WTC11 (cell line): ENCODE data around the gene PKHD1. TPM values are rescaled to one million over a fixed set of nuclear protein-coding genes. Genes with fewer than 3 reads are reported as not detected.

Experiments used
- ATAC-seq: fragments of 200-7000 bp; cut with Tn5 transposase; 2 replicates; pipeline ENCODE4 v1.10.0; 2021; ENCODE audit warnings: mild to moderate bottlenecking, moderate library complexity
- CTCF ChIA-PET: fragments of 300-600 bp; sonication (Branson Sonifier 250); formaldehyde crosslinking; loops from one replicate; lab custom pipeline; 2021; ENCODE audit warnings: antibody characterized with exemption; lab: Charles Lee
- POLR2A ChIA-PET: fragments of 350-600 bp; sonication (Branson Sonifier 250); formaldehyde crosslinking; loops from one replicate; lab custom pipeline; 2021; ENCODE audit warnings: antibody characterized with exemption; lab: Charles Lee
- DNase-seq: peaks from one replicate; pipeline ENCODE4 v3.0.0; 2021; ENCODE audit warnings: low spot score
- H3K27ac Mint-ChIP-seq: 2 replicates; pipeline ENCODE4 v1.8.0; 2021; ENCODE audit warnings: mixed read lengths
- H3K27me3 Mint-ChIP-seq: 2 replicates; pipeline ENCODE4 v1.8.0; 2021; ENCODE audit warnings: low read depth, mild to moderate bottlenecking, moderate library complexity, mixed read lengths
- H3K36me3 Mint-ChIP-seq: 2 replicates; pipeline ENCODE4 v1.8.0; 2021; ENCODE audit warnings: mixed read lengths
- H3K4me1 Mint-ChIP-seq: 2 replicates; pipeline ENCODE4 v1.8.0; 2022; ENCODE audit warnings: mixed read lengths
- H3K4me3 Mint-ChIP-seq: 2 replicates; pipeline ENCODE4 v1.8.0; 2021; ENCODE audit warnings: mild to moderate bottlenecking, moderate library complexity, mixed read lengths
- H3K9me3 Mint-ChIP-seq: 2 replicates; pipeline ENCODE4 v1.8.0; 2021; ENCODE audit warnings: mixed read lengths
- FOXK1 ChIP-seq: sonication (generic); formaldehyde crosslinking; IDR thresholded peaks from 2 replicates; pipeline ENCODE4 v1.8.0; 2022; ENCODE audit warnings: mild to moderate bottlenecking, moderate library complexity, missing genetic modification reagents
- HMGA2 ChIP-seq: fragments of 250-450 bp; sonication (Bioruptor Pico); IDR thresholded peaks from 2 replicates; pipeline ENCODE4 v1.4.0; 2021; ENCODE audit warnings: mild to moderate bottlenecking, moderate library complexity
- NFE2L1 ChIP-seq: sonication (generic); formaldehyde crosslinking; IDR thresholded peaks from 2 replicates; pipeline ENCODE4 v1.8.1; 2023; ENCODE audit warnings: missing genetic modification reagents
- NR2C2 ChIP-seq: sonication (generic); formaldehyde crosslinking; IDR thresholded peaks from 2 replicates; pipeline ENCODE4 v1.8.0; 2022; ENCODE audit warnings: mild to moderate bottlenecking, missing genetic modification reagents
- SP1 ChIP-seq: sonication (generic); formaldehyde crosslinking; conservative IDR thresholded peaks from 2 replicates; pipeline ENCODE4 v1.8.1; 2022; ENCODE audit warnings: missing genetic modification reagents
- ZBTB21 ChIP-seq: sonication (generic); formaldehyde crosslinking; IDR thresholded peaks from 2 replicates; pipeline ENCODE4 v1.8.1; 2023; ENCODE audit warnings: mild to moderate bottlenecking, missing genetic modification reagents, borderline replicate concordance
- ZNF219 ChIP-seq: sonication (generic); formaldehyde crosslinking; IDR thresholded peaks from 2 replicates; pipeline ENCODE4 v1.8.0; 2023; ENCODE audit warnings: missing genetic modification reagents, mild to moderate bottlenecking, borderline replicate concordance
- ZNF423 ChIP-seq: fragments of 250-450 bp; sonication (Bioruptor Pico); IDR thresholded peaks from 2 replicates; pipeline ENCODE4 v2.1.2; 2022; ENCODE audit warnings: mild to moderate bottlenecking, moderate library complexity
- ZNF671 ChIP-seq: fragments of 250-450 bp; sonication (Bioruptor Pico); IDR thresholded peaks from 2 replicates; pipeline ENCODE4 v1.8.0; 2021; ENCODE audit warnings: mild to moderate bottlenecking
- total RNA-seq: library from RNA; stranded (reverse); gene quantifications from 3 replicates; pipeline ENCODE4 v1.2.3, GENCODE V29; 2021
- TF ChIP-seq, protein P1 (sequence below): sonication (generic); formaldehyde crosslinking; IDR thresholded peaks from 2 replicates; pipeline ENCODE4 v1.8.1; 2022; ENCODE audit warnings: mild to moderate bottlenecking, missing genetic modification reagents, moderate library complexity, borderline replicate concordance
- TF ChIP-seq, protein P2 (sequence below): sonication (generic); formaldehyde crosslinking; IDR thresholded peaks from 2 replicates; pipeline ENCODE4 v1.8.1; 2023; ENCODE audit warnings: mild to moderate bottlenecking, missing genetic modification reagents
- TF ChIP-seq, protein P3 (sequence below): sonication (generic); formaldehyde crosslinking; IDR thresholded peaks from 2 replicates; pipeline ENCODE4 v1.8.1; 2022; ENCODE audit warnings: low read depth, mild to moderate bottlenecking, moderate library complexity, missing genetic modification reagents, borderline replicate concordance
- TF ChIP-seq, protein P4 (sequence below): sonication (generic); formaldehyde crosslinking; IDR thresholded peaks from 2 replicates; pipeline ENCODE4 v1.8.1; 2023; ENCODE audit warnings: mild to moderate bottlenecking, missing genetic modification reagents
- TF ChIP-seq, protein P5 (sequence below): sonication (generic); formaldehyde crosslinking; IDR thresholded peaks from 2 replicates; pipeline ENCODE4 v1.8.0; 2023; ENCODE audit warnings: mild to moderate bottlenecking, missing genetic modification reagents

The PKHD1 gene
- total RNA-seq, 1 experiment from 2014 or later = 0.15 TPM

DNA sequence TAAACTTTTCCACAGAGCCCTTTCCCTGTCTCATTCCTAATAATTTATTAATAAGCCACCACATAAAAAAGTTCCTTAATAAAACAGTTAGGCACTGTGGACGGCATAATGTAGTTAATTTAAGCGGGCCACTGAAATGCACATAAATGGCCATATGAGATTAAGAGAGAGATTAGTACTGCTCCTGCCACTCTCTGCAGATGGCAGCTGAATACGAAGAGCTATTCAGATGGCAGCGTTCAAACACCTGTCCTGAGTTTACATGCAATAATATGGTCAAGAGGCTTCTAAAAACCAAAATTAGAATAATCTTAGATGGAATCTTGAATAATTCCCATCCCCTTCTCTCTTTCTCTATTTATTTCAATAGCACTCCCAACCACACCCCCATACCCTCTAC, 461.8 kb downstream of the PKHD1 start (continued):
- TF ChIP-seq, protein P1, sequence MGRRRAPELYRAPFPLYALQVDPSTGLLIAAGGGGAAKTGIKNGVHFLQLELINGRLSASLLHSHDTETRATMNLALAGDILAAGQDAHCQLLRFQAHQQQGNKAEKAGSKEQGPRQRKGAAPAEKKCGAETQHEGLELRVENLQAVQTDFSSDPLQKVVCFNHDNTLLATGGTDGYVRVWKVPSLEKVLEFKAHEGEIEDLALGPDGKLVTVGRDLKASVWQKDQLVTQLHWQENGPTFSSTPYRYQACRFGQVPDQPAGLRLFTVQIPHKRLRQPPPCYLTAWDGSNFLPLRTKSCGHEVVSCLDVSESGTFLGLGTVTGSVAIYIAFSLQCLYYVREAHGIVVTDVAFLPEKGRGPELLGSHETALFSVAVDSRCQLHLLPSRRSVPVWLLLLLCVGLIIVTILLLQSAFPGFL (CRISPR knock-in tag) = no peak
- TF ChIP-seq, protein P2, sequence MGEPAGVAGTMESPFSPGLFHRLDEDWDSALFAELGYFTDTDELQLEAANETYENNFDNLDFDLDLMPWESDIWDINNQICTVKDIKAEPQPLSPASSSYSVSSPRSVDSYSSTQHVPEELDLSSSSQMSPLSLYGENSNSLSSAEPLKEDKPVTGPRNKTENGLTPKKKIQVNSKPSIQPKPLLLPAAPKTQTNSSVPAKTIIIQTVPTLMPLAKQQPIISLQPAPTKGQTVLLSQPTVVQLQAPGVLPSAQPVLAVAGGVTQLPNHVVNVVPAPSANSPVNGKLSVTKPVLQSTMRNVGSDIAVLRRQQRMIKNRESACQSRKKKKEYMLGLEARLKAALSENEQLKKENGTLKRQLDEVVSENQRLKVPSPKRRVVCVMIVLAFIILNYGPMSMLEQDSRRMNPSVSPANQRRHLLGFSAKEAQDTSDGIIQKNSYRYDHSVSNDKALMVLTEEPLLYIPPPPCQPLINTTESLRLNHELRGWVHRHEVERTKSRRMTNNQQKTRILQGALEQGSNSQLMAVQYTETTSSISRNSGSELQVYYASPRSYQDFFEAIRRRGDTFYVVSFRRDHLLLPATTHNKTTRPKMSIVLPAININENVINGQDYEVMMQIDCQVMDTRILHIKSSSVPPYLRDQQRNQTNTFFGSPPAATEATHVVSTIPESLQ (CRISPR knock-in tag) = no peak
- TF ChIP-seq, protein P3, sequence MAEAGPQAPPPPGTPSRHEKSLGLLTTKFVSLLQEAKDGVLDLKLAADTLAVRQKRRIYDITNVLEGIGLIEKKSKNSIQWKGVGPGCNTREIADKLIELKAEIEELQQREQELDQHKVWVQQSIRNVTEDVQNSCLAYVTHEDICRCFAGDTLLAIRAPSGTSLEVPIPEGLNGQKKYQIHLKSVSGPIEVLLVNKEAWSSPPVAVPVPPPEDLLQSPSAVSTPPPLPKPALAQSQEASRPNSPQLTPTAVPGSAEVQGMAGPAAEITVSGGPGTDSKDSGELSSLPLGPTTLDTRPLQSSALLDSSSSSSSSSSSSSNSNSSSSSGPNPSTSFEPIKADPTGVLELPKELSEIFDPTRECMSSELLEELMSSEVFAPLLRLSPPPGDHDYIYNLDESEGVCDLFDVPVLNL (CRISPR knock-in tag) = no peak
- TF ChIP-seq ZNF671 (no peak), NR2C2 (CRISPR knock-in tag) (no peak)

DNA sequence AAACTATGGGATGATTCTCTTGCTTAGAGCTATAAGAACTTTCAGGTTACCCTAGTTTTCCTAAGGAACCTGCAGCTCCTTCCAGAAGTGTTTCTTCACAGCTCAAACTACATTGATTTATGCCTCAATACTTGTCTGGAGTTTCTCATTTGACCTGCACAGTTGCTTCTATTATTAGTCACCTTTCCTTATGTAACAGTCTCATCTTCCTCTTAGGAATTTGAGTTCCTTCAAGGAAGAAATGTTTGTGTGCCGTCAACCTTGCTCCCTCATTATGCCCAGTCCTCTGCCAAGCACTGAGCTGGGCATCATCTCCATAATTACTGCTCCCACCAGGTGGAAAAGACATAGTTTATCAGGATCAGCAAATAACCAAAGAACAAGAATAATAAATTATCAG, 466.4 kb downstream of the PKHD1 start:
- H3K4me3 Mint-ChIP-seq = no peak overlapping the region
- CTCF ChIA-PET = no interaction called here
- no peaks in the 10 kb centered on the region for H3K36me3 Mint-ChIP-seq

More for the DNA sequence above, 466.4 kb downstream of the PKHD1 start:
- no peaks in the 10 kb centered on the region for H3K27me3 Mint-ChIP-seq
- DNase-seq = no peak
- no peaks in the 10 kb centered on the region for H3K9me3 Mint-ChIP-seq
- POLR2A ChIA-PET = no interaction called here
- no peak overlapping the region for H3K27ac Mint-ChIP-seq
- H3K4me1 Mint-ChIP-seq = no peaks in the 10 kb centered on the region
- no peak for TF ChIP-seq NFE2L1 (CRISPR knock-in tag)
- TF ChIP-seq, protein P2 (CRISPR knock-in tag) = no peak
- no peak for TF ChIP-seq ZBTB21 (CRISPR knock-in tag)
- TF ChIP-seq, protein P1 (CRISPR knock-in tag) = no peak
- TF ChIP-seq ZNF219 = no peak
- TF ChIP-seq, protein P4, sequence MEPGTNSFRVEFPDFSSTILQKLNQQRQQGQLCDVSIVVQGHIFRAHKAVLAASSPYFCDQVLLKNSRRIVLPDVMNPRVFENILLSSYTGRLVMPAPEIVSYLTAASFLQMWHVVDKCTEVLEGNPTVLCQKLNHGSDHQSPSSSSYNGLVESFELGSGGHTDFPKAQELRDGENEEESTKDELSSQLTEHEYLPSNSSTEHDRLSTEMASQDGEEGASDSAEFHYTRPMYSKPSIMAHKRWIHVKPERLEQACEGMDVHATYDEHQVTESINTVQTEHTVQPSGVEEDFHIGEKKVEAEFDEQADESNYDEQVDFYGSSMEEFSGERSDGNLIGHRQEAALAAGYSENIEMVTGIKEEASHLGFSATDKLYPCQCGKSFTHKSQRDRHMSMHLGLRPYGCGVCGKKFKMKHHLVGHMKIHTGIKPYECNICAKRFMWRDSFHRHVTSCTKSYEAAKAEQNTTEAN (CRISPR knock-in tag) = no peak
- no peak for TF ChIP-seq ZNF423 (CRISPR knock-in tag)
- TF ChIP-seq, protein P5, sequence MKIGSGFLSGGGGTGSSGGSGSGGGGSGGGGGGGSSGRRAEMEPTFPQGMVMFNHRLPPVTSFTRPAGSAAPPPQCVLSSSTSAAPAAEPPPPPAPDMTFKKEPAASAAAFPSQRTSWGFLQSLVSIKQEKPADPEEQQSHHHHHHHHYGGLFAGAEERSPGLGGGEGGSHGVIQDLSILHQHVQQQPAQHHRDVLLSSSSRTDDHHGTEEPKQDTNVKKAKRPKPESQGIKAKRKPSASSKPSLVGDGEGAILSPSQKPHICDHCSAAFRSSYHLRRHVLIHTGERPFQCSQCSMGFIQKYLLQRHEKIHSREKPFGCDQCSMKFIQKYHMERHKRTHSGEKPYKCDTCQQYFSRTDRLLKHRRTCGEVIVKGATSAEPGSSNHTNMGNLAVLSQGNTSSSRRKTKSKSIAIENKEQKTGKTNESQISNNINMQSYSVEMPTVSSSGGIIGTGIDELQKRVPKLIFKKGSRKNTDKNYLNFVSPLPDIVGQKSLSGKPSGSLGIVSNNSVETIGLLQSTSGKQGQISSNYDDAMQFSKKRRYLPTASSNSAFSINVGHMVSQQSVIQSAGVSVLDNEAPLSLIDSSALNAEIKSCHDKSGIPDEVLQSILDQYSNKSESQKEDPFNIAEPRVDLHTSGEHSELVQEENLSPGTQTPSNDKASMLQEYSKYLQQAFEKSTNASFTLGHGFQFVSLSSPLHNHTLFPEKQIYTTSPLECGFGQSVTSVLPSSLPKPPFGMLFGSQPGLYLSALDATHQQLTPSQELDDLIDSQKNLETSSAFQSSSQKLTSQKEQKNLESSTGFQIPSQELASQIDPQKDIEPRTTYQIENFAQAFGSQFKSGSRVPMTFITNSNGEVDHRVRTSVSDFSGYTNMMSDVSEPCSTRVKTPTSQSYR (CRISPR knock-in tag) = no peak
- TF ChIP-seq SP1 (CRISPR knock-in tag) = no peak
- no peak for TF ChIP-seq FOXK1 (CRISPR knock-in tag)
- TF ChIP-seq HMGA2 (CRISPR knock-in tag) = no peak
- ATAC-seq = no peak
